Glomerular visceral epithelial cell (primary cell): ENCODE results near the gene RNF26.

ENCODE experiments used
- DNase-seq: peaks from one replicate; pipeline ENCODE4 v3.0.0-alpha.2; 2016; ENCODE audit errors: extremely low spot score

The RNF26 gene

DNA sequence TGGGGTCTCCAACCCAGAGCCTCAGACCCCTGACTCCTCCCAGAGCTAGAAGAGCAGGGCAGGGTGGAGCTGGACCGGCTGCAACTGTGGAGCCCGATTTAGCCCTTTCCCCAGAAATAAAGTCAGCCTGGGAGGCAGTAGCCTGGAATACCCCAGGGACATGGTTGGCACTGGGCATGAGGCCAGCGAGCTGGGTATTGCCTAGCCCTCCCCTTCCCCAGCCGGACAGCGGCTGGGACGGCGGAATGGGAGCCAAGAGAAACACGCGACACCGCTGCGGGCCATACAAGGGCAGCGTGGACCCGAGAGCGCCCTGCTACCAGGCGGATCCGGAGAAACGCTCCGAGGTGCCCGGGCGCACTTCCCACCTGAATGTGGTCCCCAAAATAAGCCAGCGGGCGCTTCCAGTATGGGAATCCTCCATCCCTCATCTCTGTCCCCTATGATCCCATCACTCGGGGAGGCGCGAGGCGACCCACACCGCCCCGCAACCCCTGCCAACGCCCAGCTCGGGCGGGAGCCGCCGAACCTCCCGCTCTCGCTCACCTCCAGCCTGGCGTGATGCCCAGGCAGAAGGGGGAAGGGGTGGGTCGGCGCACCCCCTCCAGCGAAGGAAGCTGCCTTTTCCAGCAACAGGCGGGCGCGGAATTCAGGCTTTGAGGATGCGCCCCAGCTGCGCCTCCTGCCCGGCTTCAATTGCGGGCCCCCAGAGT, 18.2 kb upstream of the RNF26 start:
- DNase-seq = peak; percentile 50

DNA sequence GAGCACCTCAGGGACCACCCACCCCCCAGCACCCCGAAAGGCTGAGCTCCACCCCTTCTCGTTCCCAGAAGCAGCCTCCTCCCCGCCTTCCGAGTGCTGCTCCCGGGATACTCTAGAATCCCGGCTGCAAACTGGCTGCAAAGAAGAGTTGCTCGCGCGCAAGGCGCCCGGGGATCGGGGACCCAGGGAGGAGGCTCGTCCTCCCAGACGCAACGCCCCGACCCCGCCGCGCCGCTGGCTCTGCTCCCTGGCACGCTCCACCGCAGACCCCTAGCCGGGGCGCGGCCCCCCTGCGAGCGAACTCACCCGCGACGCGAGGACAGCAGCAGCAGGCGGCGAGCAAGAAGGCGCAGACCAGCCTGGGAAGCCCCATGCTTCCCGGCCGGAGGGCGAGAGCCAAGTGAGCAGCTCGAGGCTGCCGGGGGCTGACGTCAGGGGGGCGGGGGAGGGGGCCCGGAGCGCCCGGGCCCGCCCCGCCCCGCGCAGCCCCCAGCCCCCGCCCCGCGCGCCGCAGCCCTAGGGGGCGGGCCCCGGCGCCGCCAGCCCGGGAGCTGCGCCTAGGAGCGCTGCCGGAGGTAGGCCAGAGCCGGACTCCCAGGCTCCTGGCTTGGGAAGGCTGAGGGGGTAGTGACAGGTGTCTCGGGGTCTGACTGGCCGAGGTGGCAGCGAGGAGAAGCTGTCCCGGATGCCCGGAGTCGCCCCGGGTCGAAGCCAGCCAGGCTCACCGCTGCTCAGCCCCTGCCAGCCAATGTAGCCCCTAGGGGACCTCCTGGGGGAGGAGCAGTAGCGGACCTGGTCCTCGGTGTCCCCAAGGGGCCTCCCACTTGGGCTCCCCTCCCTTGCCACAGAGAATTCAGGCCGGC, 17.4 kb upstream of the RNF26 start, which contains the start of gene MCAM:
Gene MCAM (minus strand): TSS at position 402 of the 863 bp plus-strand sequence. CDS start 29 bp downstream, at position 373.
- peak; percentile 76 for DNase-seq

- DNase-seq = no peak
Observed at GRCh38 chr11:119317592-119318239, 16.6 kb upstream of the RNF26 start.

DNA sequence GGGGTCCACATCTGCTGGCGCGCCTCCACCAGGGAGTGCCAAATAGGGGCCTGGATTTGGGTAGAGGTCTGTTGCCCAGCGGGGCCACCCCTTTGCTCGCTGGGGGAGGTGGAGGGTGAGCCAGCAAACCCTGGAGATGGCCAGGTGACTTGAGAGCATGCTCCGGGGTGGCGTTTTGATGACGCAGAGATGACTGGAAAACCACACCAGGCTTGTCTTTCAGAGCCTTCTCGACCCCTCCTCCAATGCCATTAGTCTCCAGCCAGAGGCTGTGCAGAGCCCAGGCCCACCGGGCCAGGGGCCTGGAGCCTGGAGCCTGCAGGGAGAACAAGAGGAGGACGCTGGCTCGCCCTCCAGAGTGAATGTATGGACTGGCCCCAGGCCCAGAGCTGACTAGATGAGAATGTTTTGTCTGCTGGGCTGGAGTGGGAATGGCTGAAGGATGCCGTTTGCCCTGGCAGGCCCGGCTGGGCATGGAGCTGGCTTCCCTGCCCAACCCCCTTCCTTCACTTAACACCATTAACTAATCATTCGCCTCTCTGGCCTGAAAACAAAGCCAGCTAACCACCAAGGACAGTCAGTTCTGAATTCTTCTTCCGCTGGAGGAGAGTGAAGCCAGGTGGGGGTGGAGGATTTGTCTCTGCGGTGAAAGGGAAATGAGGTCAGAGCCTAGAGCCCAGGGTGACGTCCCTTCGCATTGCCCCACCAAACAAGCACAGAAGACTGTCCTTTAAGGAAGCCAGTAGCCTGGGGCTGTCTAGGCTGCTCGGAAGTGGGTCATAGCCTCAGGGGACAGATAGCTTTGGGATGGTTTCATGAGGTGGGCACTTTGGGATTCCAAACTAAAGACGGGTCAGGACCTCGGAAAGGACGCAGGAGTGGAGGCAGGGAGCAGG, 15.8 kb upstream of the RNF26 start:
- DNase-seq = peak; percentile 89

- DNase-seq = no peak
Observed at GRCh38 chr11:119319136-119319699, 15.1 kb upstream of the RNF26 start.

GRCh38 chr11:119319700-119320239, 14.6 kb upstream of the RNF26 start:
- no peak for DNase-seq

GRCh38 chr11:119320240-119320775, 14.0 kb upstream of the RNF26 start:
- no peak for DNase-seq

- peak; percentile 83 for DNase-seq
Observed at GRCh38 chr11:119320776-119321524, 13.4 kb upstream of the RNF26 start.

GRCh38 chr11:119322360-119322739, 12.0 kb upstream of the RNF26 start:
- no peak for DNase-seq

GRCh38 chr11:119322921-119323531, 11.3 kb upstream of the RNF26 start:
- DNase-seq = no peak

DNA sequence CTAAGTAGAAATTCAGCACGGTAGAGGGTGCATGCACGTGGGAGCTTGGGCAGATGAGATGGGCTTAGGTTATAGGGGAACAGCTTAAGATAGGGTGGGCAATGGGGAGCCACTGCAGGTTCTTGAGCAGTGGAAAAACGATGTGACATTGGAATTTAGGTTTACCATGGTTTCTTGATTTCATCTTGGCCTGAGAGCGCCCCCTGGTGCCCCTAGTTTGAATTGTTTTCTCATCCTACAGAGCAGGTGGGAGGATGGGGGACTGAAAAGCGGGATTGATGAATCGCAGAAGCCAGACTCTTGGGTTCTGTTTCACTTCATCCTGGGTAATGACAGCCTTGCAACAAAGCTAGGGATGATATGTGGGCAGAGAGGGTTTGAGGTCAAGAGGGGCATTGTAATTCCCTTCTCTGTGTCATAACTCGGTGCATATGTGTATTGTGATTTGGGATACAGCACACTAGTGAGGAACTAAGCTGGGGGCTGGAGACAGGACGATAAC, 10.7 kb upstream of the RNF26 start:
- DNase-seq = peak; percentile 73

DNA sequence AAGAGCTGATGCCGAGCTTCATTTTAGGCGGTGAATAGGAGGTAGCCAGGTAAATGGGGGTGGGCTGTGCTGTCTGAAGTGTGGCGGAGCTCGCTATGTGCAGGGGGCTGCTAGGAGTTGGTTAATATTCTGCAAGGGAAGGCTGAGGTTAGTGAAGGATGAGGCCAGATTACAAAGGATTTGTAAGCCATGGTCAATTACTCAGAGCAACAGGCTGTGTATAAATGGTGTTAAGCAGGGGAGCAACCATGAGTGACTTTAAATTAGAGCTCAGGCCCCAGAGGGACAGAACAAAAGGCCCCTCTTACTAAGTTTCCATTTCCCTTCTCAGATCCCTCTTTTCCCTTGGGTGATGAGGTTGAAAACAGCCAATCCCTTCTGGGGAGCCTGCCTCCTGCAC, 10.1 kb upstream of the RNF26 start:
- DNase-seq = no peak

- no peak for DNase-seq
Observed at GRCh38 chr11:119329320-119329719, 5.0 kb upstream of the RNF26 start.

GRCh38 chr11:119330237-119330636, 4.1 kb upstream of the RNF26 start:
- DNase-seq = no peak

DNA sequence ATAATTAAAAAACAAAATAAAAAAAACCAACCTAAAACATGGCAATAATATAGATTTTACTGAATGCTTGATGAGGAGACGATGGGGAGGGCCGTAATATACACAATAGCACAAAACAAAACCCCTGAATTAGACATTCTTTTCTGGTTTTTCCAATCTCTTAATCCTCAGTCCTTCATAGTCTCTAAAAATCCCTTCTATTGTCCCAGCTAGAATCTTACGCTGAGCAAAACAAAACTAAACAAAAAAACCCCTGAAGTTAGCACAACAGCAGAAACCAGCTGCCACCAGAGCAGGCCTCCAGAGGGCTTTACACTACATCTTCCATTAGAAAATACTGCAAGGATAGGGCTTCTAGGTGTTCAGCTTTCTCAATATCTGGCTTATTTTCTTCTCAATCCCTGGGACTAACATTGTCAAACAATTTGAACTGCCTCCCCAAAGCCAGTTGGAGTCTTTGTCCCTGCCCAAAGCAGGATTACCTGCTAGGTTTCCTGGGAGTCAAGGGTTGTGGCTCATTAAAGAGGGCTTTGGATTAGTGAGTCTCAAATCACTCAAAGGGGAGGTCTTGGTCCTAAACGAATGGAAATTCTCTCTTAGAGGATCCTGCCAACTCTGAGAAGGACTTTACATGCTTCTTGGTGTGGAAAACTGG, 2.1 kb upstream of the RNF26 start:
- no peak for DNase-seq

- DNase-seq = no peak
Observed at GRCh38 chr11:119335091-119335654, 846 bp downstream of the RNF26 start.

GRCh38 chr11:119335655-119336543, 1.6 kb downstream of the RNF26 start:
- DNase-seq = no peak
